GM12878 (cell line): ENCODE measurements around the gene LAMA2. TPM values are rescaled to one million over a fixed set of nuclear protein-coding genes. Genes with fewer than 3 reads are reported as not detected.

Experiments used
- ATAC-seq: fragments of 200-7000 bp; cut with Tn5 transposase; 3 replicates; pipeline ENCODE4 v1.9.1; 2020; ENCODE audit warnings: mild to moderate bottlenecking, moderate library complexity
- BruUV-seq: library from RNA; stranded (reverse); fragments of 400-500 nt; replicated peaks from 2 replicates; lab custom pipeline; 2021; lab: Mats Ljungman, UMichigan
- CTCF ChIA-PET: fragments of 300-600 bp; sonication (Branson Sonifier 250); formaldehyde crosslinking; extraction: SDS; loops from one replicate; lab custom pipeline; 2021; ENCODE audit warnings: inconsistent platforms; lab: Yijun Ruan, JAX
- POLR2A ChIA-PET: fragments of 350-600 bp; formaldehyde crosslinking; extraction: SDS; loops from one replicate; lab custom pipeline; 2021; ENCODE audit warnings: inconsistent platforms; lab: Charles Lee
- RAD21 ChIA-PET: fragments of 300-600 bp; sonication (Branson Sonifier 250); formaldehyde crosslinking; loops from one replicate; lab custom pipeline; 2023; ENCODE audit warnings: antibody characterized with exemption; ENCODE audit not compliant: unreplicated experiment; lab: Charles Lee
- SMC1A ChIA-PET: fragments of 300-600 bp; sonication (Branson Sonifier 250); formaldehyde crosslinking; loops from one replicate; lab custom pipeline; 2023; ENCODE audit not compliant: unreplicated experiment, uncharacterized antibody; lab: Charles Lee
- DNase-seq: peaks from one replicate; pipeline ENCODE4 v3.0.0-alpha.2; 2011; ENCODE audit warnings: low read depth, low spot score
- FAIRE-seq: peaks from 3 replicates; lab custom pipeline; 2011; peaks lifted over from hg19 to GRCh38; lab: Jason Lieb, UNC
- H2AFZ ChIP-seq: 2 replicates; pipeline ENCODE4 v1.6.0; 2011; ENCODE audit warnings: low read depth, low read length, control low read depth; ENCODE audit not compliant: control insufficient read depth
- H3K27ac ChIP-seq: 2 replicates; pipeline ENCODE4 v1.5.1; 2011; ENCODE audit warnings: control low read depth; ENCODE audit not compliant: control insufficient read depth, insufficient read depth
- H3K27me3 ChIP-seq, 2 experiments: replicated peaks in 1 of 2; 2 replicates each; pipeline versions ENCODE4 v1.6.0 to v1.6.1; 2011; ENCODE audit warnings: low read length in 1 of 2; ENCODE audit not compliant: control insufficient read depth in 2 of 2, insufficient read depth in 2 of 2
- H3K36me3 ChIP-seq, 2 experiments: 2 replicates each; pipeline ENCODE4 v1.5.1; 2011; ENCODE audit warnings: low read length in 1 of 2; ENCODE audit not compliant: control insufficient read depth in 2 of 2, insufficient read depth in 2 of 2
- H3K4me1 ChIP-seq: 2 replicates; pipeline ENCODE4 v1.6.1; 2011; ENCODE audit warnings: mild to moderate bottlenecking, low read length, moderate library complexity, mixed read lengths; ENCODE audit not compliant: control insufficient read depth, insufficient read depth
- H3K4me2 ChIP-seq: 2 replicates; pipeline ENCODE4 v1.6.0; 2011; ENCODE audit warnings: control low read depth; ENCODE audit not compliant: control insufficient read depth, insufficient read depth
- H3K4me3 ChIP-seq: fragments of 200-600 bp; sonication (generic); 2 replicates; pipeline ENCODE4 v1.5.1; 2016
- H3K79me2 ChIP-seq: 2 replicates; pipeline ENCODE4 v1.6.0; 2011; ENCODE audit warnings: low read length; ENCODE audit not compliant: control insufficient read depth, insufficient read depth
- H3K9ac ChIP-seq: 2 replicates; pipeline ENCODE4 v1.8.0; 2011; ENCODE audit warnings: low read length, control low read depth, mixed read lengths; ENCODE audit not compliant: control insufficient read depth, insufficient read depth
- H3K9me3 ChIP-seq: replicated peaks from 3 replicates; pipeline ENCODE4 v1.5.1; 2011; ENCODE audit warnings: mild to moderate bottlenecking, low read length; ENCODE audit not compliant: control insufficient read depth, insufficient read depth
- H4K20me1 ChIP-seq: 2 replicates; pipeline ENCODE4 v1.6.0; 2011; ENCODE audit not compliant: control insufficient read depth, insufficient read depth
- CBX5 ChIP-seq: sonication (generic); IDR thresholded peaks from 2 replicates; pipeline ENCODE4 v1.6.1; 2016; ENCODE audit warnings: low read depth, moderate library complexity, mild to moderate bottlenecking, inconsistent platforms
- EGR1 ChIP-seq, 2 experiments: IDR thresholded peaks; 1 replicate in 1 of 2; 2 replicates in 1 of 2; pipeline ENCODE4 v1.6.1; 2011 to 2012; ENCODE audit warnings: low read depth in 2 of 2, low read length in 2 of 2, borderline replicate concordance in 1 of 2, mild to moderate bottlenecking in 1 of 2, moderate library complexity in 1 of 2
- HCFC1 ChIP-seq: fragments of 150-350 bp; IDR thresholded peaks from 2 replicates; pipeline ENCODE4 v1.6.1; 2014; ENCODE audit warnings: low read length
- IRF5 ChIP-seq: fragments of 450-650 bp; IDR thresholded peaks from 2 replicates; pipeline ENCODE4 v1.6.1; 2017; ENCODE audit warnings: borderline replicate concordance
- NR2C1 ChIP-seq: fragments of 450-650 bp; IDR thresholded peaks from 2 replicates; pipeline ENCODE4 v1.6.1; 2017; ENCODE audit warnings: antibody characterized with exemption, mild to moderate bottlenecking, moderate library complexity
- RFX5 ChIP-seq: IDR thresholded peaks from 2 replicates; pipeline ENCODE4 v1.6.1; 2011; ENCODE audit warnings: low read depth, low read length, improper control_type of control experiment
- WGBS: methylation state at CpG from one replicate; pipeline ENCODE4 v1.1.6; 2016; ENCODE audit warnings: low lambda C conversion rate; ENCODE audit not compliant: insufficient replicate concordance, insufficient coverage; ENCODE audit errors: missing lambda C conversion rate; 5-methylcytosine and 5-hydroxymethylcytosine counted together
- in situ Hi-C: fragments of 300-500 bp; cut with MboI; formaldehyde crosslinking; loops from 9 replicates; pipeline ENCODE4 v1.14.3; 2018; ENCODE audit warnings: mixed read lengths
- intact Hi-C: fragments of 100-400 bp; cut with micrococcal nuclease; formaldehyde crosslinking; loops from one replicate; pipeline ENCODE4 v1.14.2; 2022; ENCODE audit not compliant: unreplicated experiment
- polyA plus RNA-seq, 11 experiments: library from polyadenylated mRNA; depleted of rRNA in 4 of 11; unstranded in 6 of 11; stranded (reverse) in 5 of 11; fragments of >200 nt; fragmentation: Nextera tagmentation in 4 of 11; fragmentation: Illumina TruSeq in 1 of 11; extraction: Ambion mirVana in 4 of 11; extraction: Trizol in 1 of 11; gene quantifications; 1 replicate in 1 of 11; 2 replicates in 10 of 11; pipeline versions ENCODE4 v1.2.1 to v1.2.3, GENCODE V29; 2011 to 2016; ENCODE audit warnings: inconsistent platforms in 2 of 11, missing spikeins in 2 of 11, low read depth in 1 of 11
- total RNA-seq, 4 experiments: library from RNA; depleted of rRNA in 3 of 4; stranded (reverse); fragments of >200 nt in 3 of 4; fragmentation: Illumina TruSeq in 1 of 4; extraction: Trizol in 1 of 4; gene quantifications; 2 replicates each; pipeline versions ENCODE4 v1.2.1 to v1.2.3, GENCODE V29; 2013 to 2021
- TF ChIP-seq, protein P1 (sequence below): fragments of 450-650 bp; IDR thresholded peaks from 2 replicates; pipeline ENCODE4 v1.6.1; 2017; ENCODE audit warnings: mild to moderate bottlenecking, moderate library complexity

LAMA2 gene
- total and polyA plus RNA-seq, 10 of the 15 experiments (the other 5 are each of a cell fraction or from before 2014, with no cell fraction given), result 0.04 to 2.0 (median 0.37) TPM; not detected in 1

DNA sequence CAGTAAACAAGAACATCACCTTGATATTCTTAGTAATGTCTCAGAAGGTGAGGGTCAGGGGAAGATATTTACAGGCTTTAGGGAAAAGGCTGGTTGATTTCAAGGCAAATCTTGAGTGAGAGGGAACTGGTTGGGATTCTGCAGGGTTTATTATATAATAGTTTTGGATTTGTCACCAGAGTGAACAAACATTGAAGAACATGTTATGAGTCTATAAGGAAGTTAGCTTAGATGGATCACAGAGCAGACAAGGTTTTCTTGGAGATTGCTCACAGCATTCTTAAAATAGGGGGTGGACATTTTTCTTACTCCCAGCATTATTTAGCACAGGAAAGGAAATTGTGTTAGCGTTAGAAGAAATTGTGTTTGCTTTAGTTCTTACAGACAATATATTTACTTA lies 324.9 kb downstream of the LAMA2 start:
- ChIA-PET POLR2A (no interaction called here), SMC1A (no interaction called here), RAD21 (no interaction called here), CTCF (no interaction called here)
- in situ Hi-C loops (no loop called here), intact Hi-C loops (no loop called here)
- no peaks in the 10 kb centered on the region for H3K9me3 ChIP-seq
- H3K36me3 ChIP-seq, result no peaks in the 10 kb centered on the region
- no peak overlapping the region for H3K4me3 ChIP-seq
- TF ChIP-seq HCFC1, result no peak
- TF ChIP-seq, protein P1, sequence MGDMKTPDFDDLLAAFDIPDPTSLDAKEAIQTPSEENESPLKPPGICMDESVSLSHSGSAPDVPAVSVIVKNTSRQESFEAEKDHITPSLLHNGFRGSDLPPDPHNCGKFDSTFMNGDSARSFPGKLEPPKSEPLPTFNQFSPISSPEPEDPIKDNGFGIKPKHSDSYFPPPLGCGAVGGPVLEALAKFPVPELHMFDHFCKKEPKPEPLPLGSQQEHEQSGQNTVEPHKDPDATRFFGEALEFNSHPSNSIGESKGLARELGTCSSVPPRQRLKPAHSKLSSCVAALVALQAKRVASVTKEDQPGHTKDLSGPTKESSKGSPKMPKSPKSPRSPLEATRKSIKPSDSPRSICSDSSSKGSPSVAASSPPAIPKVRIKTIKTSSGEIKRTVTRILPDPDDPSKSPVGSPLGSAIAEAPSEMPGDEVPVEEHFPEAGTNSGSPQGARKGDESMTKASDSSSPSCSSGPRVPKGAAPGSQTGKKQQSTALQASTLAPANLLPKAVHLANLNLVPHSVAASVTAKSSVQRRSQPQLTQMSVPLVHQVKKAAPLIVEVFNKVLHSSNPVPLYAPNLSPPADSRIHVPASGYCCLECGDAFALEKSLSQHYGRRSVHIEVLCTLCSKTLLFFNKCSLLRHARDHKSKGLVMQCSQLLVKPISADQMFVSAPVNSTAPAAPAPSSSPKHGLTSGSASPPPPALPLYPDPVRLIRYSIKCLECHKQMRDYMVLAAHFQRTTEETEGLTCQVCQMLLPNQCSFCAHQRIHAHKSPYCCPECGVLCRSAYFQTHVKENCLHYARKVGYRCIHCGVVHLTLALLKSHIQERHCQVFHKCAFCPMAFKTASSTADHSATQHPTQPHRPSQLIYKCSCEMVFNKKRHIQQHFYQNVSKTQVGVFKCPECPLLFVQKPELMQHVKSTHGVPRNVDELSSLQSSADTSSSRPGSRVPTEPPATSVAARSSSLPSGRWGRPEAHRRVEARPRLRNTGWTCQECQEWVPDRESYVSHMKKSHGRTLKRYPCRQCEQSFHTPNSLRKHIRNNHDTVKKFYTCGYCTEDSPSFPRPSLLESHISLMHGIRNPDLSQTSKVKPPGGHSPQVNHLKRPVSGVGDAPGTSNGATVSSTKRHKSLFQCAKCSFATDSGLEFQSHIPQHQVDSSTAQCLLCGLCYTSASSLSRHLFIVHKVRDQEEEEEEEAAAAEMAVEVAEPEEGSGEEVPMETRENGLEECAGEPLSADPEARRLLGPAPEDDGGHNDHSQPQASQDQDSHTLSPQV, result no peak
- no peak for TF ChIP-seq RFX5
- TF ChIP-seq EGR1 (IDR thresholded peaks at IDR 0.05; ENCODE audit: borderline replicate concordance in 1 of 2, low read depth in 2 of 2, low read length in 2 of 2), result no peak
- TF ChIP-seq NR2C1, result no peak
- no peak for TF ChIP-seq IRF5
- TF ChIP-seq CBX5, result no peak
- no peak for ATAC-seq
- H3K27me3 ChIP-seq, result no peaks in the 10 kb centered on the region
- no peaks in the 10 kb centered on the region for H4K20me1 ChIP-seq
- no peak overlapping the region for H3K4me2 ChIP-seq
- no peak overlapping the region for H3K9ac ChIP-seq
- FAIRE-seq, result no peak
- H2AFZ ChIP-seq, result no peak overlapping the region
- H3K79me2 ChIP-seq, result no peaks in the 10 kb centered on the region
- no peak overlapping the region for H3K27ac ChIP-seq
- no TSS peak for BruUV-seq
- no peak for DNase-seq
- no peaks in the 10 kb centered on the region for H3K4me1 ChIP-seq
- 91% methylated on average over 1 of the region's 1 CpG for WGBS
